Trophoblast cell (in vitro differentiated cells and primary cell): ENCODE measurements around the gene PTGIS.

ENCODE experiments used
- DNase-seq, 2 donors: peaks; one replicate each; pipeline ENCODE4 v3.0.0-alpha.2; 2016
- H2AFZ ChIP-seq: 2 replicates; pipeline ENCODE4 v1.6.1; 2013; ENCODE audit warnings: low read length, moderate library complexity, mild to moderate bottlenecking; ENCODE audit not compliant: insufficient read depth, poor library complexity
- H2AK5ac ChIP-seq: 2 replicates; pipeline ENCODE4 v1.6.1; 2013; ENCODE audit warnings: mild to moderate bottlenecking, low read length
- H2BK120ac ChIP-seq: 2 replicates; pipeline ENCODE4 v1.6.1; 2013; ENCODE audit warnings: low read length, mild to moderate bottlenecking, moderate library complexity; ENCODE audit not compliant: insufficient read depth, poor library complexity
- H2BK12ac ChIP-seq: 2 replicates; pipeline ENCODE4 v1.6.1; 2013; ENCODE audit warnings: mild to moderate bottlenecking, low read length, moderate library complexity
- H2BK5ac ChIP-seq: 2 replicates; pipeline ENCODE4 v1.6.1; 2013; ENCODE audit warnings: low read length, low read depth, moderate library complexity, mild to moderate bottlenecking; ENCODE audit not compliant: poor library complexity
- H3K14ac ChIP-seq: 2 replicates; pipeline ENCODE4 v1.6.1; 2013; ENCODE audit warnings: mild to moderate bottlenecking, low read length
- H3K18ac ChIP-seq: 2 replicates; pipeline ENCODE4 v1.6.1; 2013; ENCODE audit warnings: mild to moderate bottlenecking, low read length
- H3K23ac ChIP-seq: 2 replicates; pipeline ENCODE4 v1.6.1; 2013; ENCODE audit warnings: low read length
- H3K27ac ChIP-seq: 2 replicates; pipeline ENCODE4 v1.5.1; 2013; ENCODE audit warnings: low read depth, mild to moderate bottlenecking, inconsistent platforms, low read length, moderate library complexity
- H3K27me3 ChIP-seq: 2 replicates; pipeline ENCODE4 v1.6.1; 2013; ENCODE audit warnings: inconsistent platforms, mild to moderate bottlenecking, low read length, moderate library complexity; ENCODE audit not compliant: insufficient read depth
- H3K36me3 ChIP-seq, 2 experiments: 1 replicate in 1 of 2; 2 replicates in 1 of 2; pipeline ENCODE4 v1.6.1; 2013; ENCODE audit warnings: low read length in 2 of 2, mild to moderate bottlenecking in 2 of 2, moderate library complexity in 1 of 2; ENCODE audit not compliant: insufficient read depth in 2 of 2, control insufficient read depth in 1 of 2
- H3K4ac ChIP-seq: 2 replicates; pipeline ENCODE4 v1.6.1; 2013; ENCODE audit warnings: low read depth, mild to moderate bottlenecking, low read length, moderate library complexity
- H3K4me1 ChIP-seq, 2 experiments: 1 replicate in 1 of 2; 2 replicates in 1 of 2; pipeline ENCODE4 v1.6.1; 2013; ENCODE audit warnings: low read length in 2 of 2, mild to moderate bottlenecking in 2 of 2, moderate library complexity in 1 of 2; ENCODE audit not compliant: insufficient read depth in 2 of 2, control insufficient read depth in 1 of 2
- H3K4me2 ChIP-seq: 2 replicates; pipeline ENCODE4 v1.6.1; 2013; ENCODE audit warnings: inconsistent platforms, mild to moderate bottlenecking, low read length, moderate library complexity
- H3K4me3 ChIP-seq: 2 replicates; pipeline ENCODE4 v1.5.1; 2013; ENCODE audit warnings: mild to moderate bottlenecking, low read depth, low read length, inconsistent platforms
- H3K79me1 ChIP-seq: one replicate; pipeline ENCODE4 v1.6.1; 2013; ENCODE audit warnings: low read length
- H3K79me2 ChIP-seq: 2 replicates; pipeline ENCODE4 v1.6.1; 2013; ENCODE audit warnings: low read length, mild to moderate bottlenecking; ENCODE audit not compliant: control insufficient read depth, insufficient read depth, poor library complexity
- H3K9ac ChIP-seq: 2 replicates; pipeline ENCODE4 v1.6.1; 2013; ENCODE audit warnings: mild to moderate bottlenecking, low read length
- H3K9me3 ChIP-seq: 2 replicates; pipeline ENCODE4 v1.6.1; 2013; ENCODE audit warnings: low read depth, mild to moderate bottlenecking, control low read depth, inconsistent platforms, low read length; ENCODE audit not compliant: insufficient read depth
- H4K12ac ChIP-seq: 2 replicates; pipeline ENCODE4 v1.6.1; 2013; ENCODE audit warnings: low read depth, mild to moderate bottlenecking, low read length, moderate library complexity
- H4K8ac ChIP-seq: 2 replicates; pipeline ENCODE4 v1.6.1; 2013; ENCODE audit warnings: low read depth, mild to moderate bottlenecking, low read length, moderate library complexity
- H4K91ac ChIP-seq: one replicate; pipeline ENCODE4 v1.6.1; 2013; ENCODE audit warnings: low read depth, mild to moderate bottlenecking, low read length, moderate library complexity
- WGBS: extraction: QIAGEN DNeasy Blood & Tissue Kit; methylation state at CpG from one replicate; pipeline ENCODE4 v1.1.7; 2013; ENCODE audit warnings: missing lambda C conversion rate; ENCODE audit not compliant: insufficient read length, insufficient coverage; ENCODE audit errors: extremely low coverage; 5-methylcytosine and 5-hydroxymethylcytosine counted together

Gene PTGIS

DNA sequence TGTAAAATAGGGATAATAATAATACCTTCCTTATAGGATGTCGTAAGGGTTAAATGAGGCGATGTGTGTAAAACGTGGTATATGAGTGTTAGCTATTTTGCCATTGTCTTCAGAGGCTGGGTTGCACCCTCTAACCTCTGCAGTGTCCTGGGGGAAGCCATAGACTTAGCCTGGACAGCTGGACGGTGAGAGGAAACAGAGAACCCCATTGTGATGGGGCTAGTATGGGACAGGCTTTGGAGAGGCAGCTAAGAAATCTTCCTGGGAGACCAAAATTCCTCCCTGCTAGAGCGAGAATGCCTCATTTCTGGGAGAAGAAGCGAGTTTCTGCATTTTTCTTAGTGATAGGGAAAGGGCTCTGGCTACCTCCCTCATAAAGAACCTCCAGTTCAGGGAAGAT is 108.3 kb downstream of the PTGIS start:
- Histone ChIP-seq H2AK5ac (no peak overlapping the region), H3K9me3 (peaks cover 2% of the 10 kb centered on the region), H3K79me2 (no peaks in the 10 kb centered on the region), H3K23ac (no peak overlapping the region), H3K4me1 (no peaks in the 10 kb centered on the region), H3K79me1 (no peaks in the 10 kb centered on the region), H3K18ac (no peak overlapping the region), H3K4me3 (no peak overlapping the region), H3K4ac (no peak overlapping the region), H3K36me3 (no peaks in the 10 kb centered on the region), H2BK5ac (no peak overlapping the region), H3K4me2 (no peak overlapping the region), H4K12ac (no peak overlapping the region), H3K27ac (no peak overlapping the region), H2BK12ac (no peak overlapping the region), H4K91ac (no peak overlapping the region), H2AFZ (no peak overlapping the region), H3K27me3 (no peaks in the 10 kb centered on the region), H4K8ac (no peak overlapping the region), H3K9ac (no peak overlapping the region), H2BK120ac (no peak overlapping the region), H3K14ac (no peak overlapping the region)
- DNase-seq: no peak
- no CpG with 5 or more reads among the region's 6 CpGs for WGBS

DNA sequence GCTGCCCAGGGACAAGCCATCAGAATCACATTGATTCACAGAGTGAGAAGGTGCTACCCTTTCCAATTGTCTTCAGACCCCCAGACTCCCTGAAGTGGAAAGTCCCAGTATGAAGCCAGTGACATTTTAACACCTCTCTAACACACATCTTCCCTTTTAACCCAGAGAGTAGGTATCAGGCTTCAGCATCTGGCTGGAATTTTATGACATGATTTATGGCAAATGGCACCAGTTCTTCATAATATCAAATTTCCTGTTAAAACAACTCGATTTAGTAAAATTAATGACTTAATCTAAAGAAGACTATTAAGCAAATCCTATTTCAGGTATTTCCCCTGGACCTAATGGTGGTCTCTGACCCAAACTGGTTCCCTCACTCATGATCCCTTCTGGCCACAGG is 110.5 kb downstream of the PTGIS start:
- peaks cover 2% of the 10 kb centered on the region for H3K9me3 ChIP-seq

DNA sequence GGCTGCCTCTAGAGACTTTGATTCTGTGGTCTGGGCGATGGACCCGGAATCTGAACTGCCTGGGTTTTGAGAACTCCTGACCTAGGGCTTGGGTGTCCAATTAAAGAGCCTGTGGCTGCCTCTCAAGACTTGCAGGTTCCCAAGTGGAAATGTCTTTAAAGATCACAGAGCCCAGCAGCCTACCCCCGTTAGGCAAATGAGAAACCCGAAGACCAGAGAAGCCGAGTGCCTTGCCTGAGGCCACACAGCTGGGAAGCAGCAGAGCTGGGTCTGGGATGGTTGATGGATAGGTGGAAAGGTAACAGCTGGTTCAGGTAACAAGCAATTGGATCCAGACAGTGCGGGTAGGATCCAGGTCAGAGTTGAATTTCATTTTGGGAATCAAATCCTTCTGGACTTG is 111.3 kb downstream of the PTGIS start:
- H4K91ac ChIP-seq: no peak overlapping the region

More for the DNA sequence above, 110.5 kb downstream of the PTGIS start:
- Histone ChIP-seq H4K91ac (no peak overlapping the region), H2BK12ac (no peak overlapping the region), H2BK120ac (no peak overlapping the region), H3K9ac (no peak overlapping the region), H3K4me2 (no peak overlapping the region), H2AK5ac (no peak overlapping the region), H3K27ac (no peak overlapping the region), H3K14ac (no peak overlapping the region), H2AFZ (no peak overlapping the region), H3K36me3 (no peaks in the 10 kb centered on the region), H3K27me3 (no peaks in the 10 kb centered on the region), H3K4ac (no peak overlapping the region), H3K23ac (no peak overlapping the region), H3K4me1 (no peaks in the 10 kb centered on the region), H3K79me2 (no peaks in the 10 kb centered on the region), H4K12ac (no peak overlapping the region), H3K4me3 (no peak overlapping the region), H3K18ac (no peak overlapping the region), H4K8ac (no peak overlapping the region), H3K79me1 (no peaks in the 10 kb centered on the region), H2BK5ac (no peak overlapping the region)
- no CpG with 5 or more reads among the region's 1 CpG for WGBS
- no peak for DNase-seq

DNA sequence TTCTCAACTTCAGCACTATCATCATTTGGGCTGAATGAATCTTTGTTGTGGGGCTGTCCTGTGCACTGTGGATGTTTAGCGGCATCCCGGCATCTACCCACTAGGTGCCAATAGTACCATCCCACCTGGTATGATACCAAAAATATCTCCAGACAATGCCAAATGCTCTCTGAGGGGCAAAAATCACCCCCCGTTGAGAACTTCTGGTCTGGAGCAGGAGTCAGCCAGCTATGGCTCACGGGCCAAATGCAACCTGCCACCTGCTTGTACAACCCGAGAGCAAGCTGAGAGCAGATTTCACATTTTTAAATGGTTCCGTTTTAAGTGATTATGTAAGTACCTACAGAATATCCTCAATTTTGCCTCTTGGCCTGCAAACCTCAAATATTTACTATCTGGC is 112.2 kb downstream of the PTGIS start:
- no peak overlapping the region for H3K14ac ChIP-seq
- DNase-seq: no peak
- H3K23ac ChIP-seq: no peak overlapping the region
- no peaks in the 10 kb centered on the region for H3K36me3 ChIP-seq
- H3K9ac ChIP-seq: no peak overlapping the region
- H3K79me2 ChIP-seq: no peaks in the 10 kb centered on the region
- H2AK5ac ChIP-seq: no peak overlapping the region
- H4K8ac ChIP-seq: no peak overlapping the region
- no peak overlapping the region for H2AFZ ChIP-seq
- no peak overlapping the region for H2BK5ac ChIP-seq
- no CpG with 5 or more reads among the region's 6 CpGs for WGBS
- no peaks in the 10 kb centered on the region for H3K9me3 ChIP-seq
- H3K4me1 ChIP-seq: no peaks in the 10 kb centered on the region
- H3K27ac ChIP-seq: no peak overlapping the region
- no peak overlapping the region for H3K4me2 ChIP-seq
- H2BK12ac ChIP-seq: no peak overlapping the region
- H4K91ac ChIP-seq: no peak overlapping the region
- H3K4ac ChIP-seq: no peak overlapping the region
- H3K18ac ChIP-seq: no peak overlapping the region
- H3K79me1 ChIP-seq: no peaks in the 10 kb centered on the region
- H4K12ac ChIP-seq: no peak overlapping the region
- H3K27me3 ChIP-seq: no peaks in the 10 kb centered on the region
- no peak overlapping the region for H3K4me3 ChIP-seq
- H2BK120ac ChIP-seq: no peak overlapping the region

More for the DNA sequence above, 111.3 kb downstream of the PTGIS start:
- no peaks in the 10 kb centered on the region for H3K27me3 ChIP-seq
- DNase-seq: no peak
- H2BK5ac ChIP-seq: no peak overlapping the region
- no peak overlapping the region for H2BK120ac ChIP-seq
- H3K9me3 ChIP-seq: peaks cover 2% of the 10 kb centered on the region
- no CpG with 5 or more reads among the region's 6 CpGs for WGBS
- H3K18ac ChIP-seq: no peak overlapping the region
- H4K8ac ChIP-seq: no peak overlapping the region
- no peak overlapping the region for H3K9ac ChIP-seq
- H3K79me1 ChIP-seq: no peaks in the 10 kb centered on the region
- H3K4me1 ChIP-seq: no peaks in the 10 kb centered on the region
- H3K27ac ChIP-seq: no peak overlapping the region
- no peak overlapping the region for H3K14ac ChIP-seq
- H3K4me2 ChIP-seq: no peak overlapping the region
- no peak overlapping the region for H3K4ac ChIP-seq
- no peak overlapping the region for H4K12ac ChIP-seq
- H2AK5ac ChIP-seq: no peak overlapping the region
- H3K79me2 ChIP-seq: no peaks in the 10 kb centered on the region
- H2AFZ ChIP-seq: no peak overlapping the region
- H3K36me3 ChIP-seq: no peaks in the 10 kb centered on the region
- no peak overlapping the region for H3K4me3 ChIP-seq
- H2BK12ac ChIP-seq: no peak overlapping the region
- H3K23ac ChIP-seq: no peak overlapping the region
